Nephron (organoid): ENCODE measurements around the gene USPL1.

Experiments
- H3K27ac Mint-ChIP-seq, 3 experiments: 2 replicates each; pipeline ENCODE4 v1.8.0; 2020; ENCODE audit warnings: mixed read lengths in 3 of 3, mild to moderate bottlenecking in 2 of 3, moderate library complexity in 1 of 3
- H3K27me3 Mint-ChIP-seq: 2 replicates; pipeline ENCODE4 v1.8.0; 2021; ENCODE audit warnings: low read depth, mild to moderate bottlenecking, moderate library complexity, mixed read lengths
- H3K36me3 Mint-ChIP-seq: 2 replicates; pipeline ENCODE4 v1.8.0; 2020; ENCODE audit warnings: low read depth, mixed read lengths
- H3K4me1 Mint-ChIP-seq: 2 replicates; pipeline ENCODE4 v1.8.0; 2020; ENCODE audit warnings: mixed read lengths
- H3K4me3 Mint-ChIP-seq, 3 experiments: 2 replicates each; pipeline ENCODE4 v1.8.0; 2020; ENCODE audit warnings: mild to moderate bottlenecking in 3 of 3, mixed read lengths in 3 of 3, moderate library complexity in 2 of 3
- H3K9me3 Mint-ChIP-seq: 2 replicates; pipeline ENCODE4 v1.8.0; 2020; ENCODE audit warnings: mixed read lengths
- TF ChIP-seq, protein P1 (sequence below), 3 experiments: fragments of 200-600 bp; sonication (generic); IDR thresholded peaks; one replicate each; pipeline ENCODE4 v1.5.0; 2021; ENCODE audit warnings: antibody characterized with exemption in 3 of 3; ENCODE audit not compliant: unreplicated experiment in 3 of 3

The USPL1 gene

DNA sequence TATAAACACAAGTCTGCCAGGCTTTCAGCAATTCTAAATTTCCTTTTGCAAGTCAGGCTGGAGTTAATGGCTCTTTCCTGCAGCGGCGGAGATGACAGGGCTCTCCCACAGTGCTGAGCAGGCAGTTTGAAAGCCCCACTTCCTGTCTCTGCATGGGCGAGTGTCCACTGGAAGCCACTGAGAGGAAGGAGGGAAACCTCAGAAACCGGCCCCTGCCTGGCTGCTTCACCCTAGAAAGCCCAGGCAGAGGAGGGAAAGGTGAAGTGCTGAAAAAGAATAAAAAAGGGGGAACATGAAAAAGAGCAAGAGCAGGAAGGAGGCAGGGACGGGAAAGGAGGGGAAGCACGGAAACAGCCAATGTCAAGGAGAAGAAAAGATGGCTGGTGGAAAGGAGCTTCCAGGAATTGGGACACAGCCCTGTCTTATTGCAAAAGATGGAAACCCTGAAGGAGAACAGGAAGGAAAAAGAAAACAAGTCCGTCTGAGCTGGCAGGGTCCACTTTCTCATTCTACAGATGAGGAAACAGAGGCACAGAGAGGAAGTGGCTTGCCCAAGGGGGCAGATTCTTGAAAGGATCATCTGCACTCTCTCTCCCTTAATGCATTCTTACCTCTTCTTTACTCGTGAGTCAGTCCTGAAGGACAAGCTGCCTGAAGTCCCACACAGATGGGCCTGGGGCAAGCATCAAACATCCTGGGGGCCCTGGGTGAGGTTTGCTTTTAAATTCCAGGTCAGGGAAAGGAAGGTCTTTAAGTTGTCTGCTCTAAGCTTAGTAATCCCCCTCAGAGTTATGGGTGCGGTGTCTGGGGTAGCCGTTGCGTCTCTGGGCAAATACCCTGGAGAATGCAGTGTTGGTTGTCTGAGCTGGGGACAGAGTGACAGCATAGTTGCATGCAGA lies 78.8 kb downstream of the USPL1 start:
- H3K27ac Mint-ChIP-seq = peak overlapping the region; percentile 90 to 94 (median 90)
- TF ChIP-seq, protein P1, sequence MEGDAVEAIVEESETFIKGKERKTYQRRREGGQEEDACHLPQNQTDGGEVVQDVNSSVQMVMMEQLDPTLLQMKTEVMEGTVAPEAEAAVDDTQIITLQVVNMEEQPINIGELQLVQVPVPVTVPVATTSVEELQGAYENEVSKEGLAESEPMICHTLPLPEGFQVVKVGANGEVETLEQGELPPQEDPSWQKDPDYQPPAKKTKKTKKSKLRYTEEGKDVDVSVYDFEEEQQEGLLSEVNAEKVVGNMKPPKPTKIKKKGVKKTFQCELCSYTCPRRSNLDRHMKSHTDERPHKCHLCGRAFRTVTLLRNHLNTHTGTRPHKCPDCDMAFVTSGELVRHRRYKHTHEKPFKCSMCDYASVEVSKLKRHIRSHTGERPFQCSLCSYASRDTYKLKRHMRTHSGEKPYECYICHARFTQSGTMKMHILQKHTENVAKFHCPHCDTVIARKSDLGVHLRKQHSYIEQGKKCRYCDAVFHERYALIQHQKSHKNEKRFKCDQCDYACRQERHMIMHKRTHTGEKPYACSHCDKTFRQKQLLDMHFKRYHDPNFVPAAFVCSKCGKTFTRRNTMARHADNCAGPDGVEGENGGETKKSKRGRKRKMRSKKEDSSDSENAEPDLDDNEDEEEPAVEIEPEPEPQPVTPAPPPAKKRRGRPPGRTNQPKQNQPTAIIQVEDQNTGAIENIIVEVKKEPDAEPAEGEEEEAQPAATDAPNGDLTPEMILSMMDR (IDR thresholded peaks at IDR 0.05; ENCODE audit: unreplicated experiment in 3 of 3) = no peak
- peaks cover 38% of the 10 kb centered on the region for H3K4me1 Mint-ChIP-seq
- H3K4me3 Mint-ChIP-seq = peak overlapping the region; percentile 16 to 60 (median 43)
- H3K36me3 Mint-ChIP-seq = no peaks in the 10 kb centered on the region
- peaks cover 12% of the 10 kb centered on the region for H3K27me3 Mint-ChIP-seq
- H3K9me3 Mint-ChIP-seq = no peaks in the 10 kb centered on the region

DNA sequence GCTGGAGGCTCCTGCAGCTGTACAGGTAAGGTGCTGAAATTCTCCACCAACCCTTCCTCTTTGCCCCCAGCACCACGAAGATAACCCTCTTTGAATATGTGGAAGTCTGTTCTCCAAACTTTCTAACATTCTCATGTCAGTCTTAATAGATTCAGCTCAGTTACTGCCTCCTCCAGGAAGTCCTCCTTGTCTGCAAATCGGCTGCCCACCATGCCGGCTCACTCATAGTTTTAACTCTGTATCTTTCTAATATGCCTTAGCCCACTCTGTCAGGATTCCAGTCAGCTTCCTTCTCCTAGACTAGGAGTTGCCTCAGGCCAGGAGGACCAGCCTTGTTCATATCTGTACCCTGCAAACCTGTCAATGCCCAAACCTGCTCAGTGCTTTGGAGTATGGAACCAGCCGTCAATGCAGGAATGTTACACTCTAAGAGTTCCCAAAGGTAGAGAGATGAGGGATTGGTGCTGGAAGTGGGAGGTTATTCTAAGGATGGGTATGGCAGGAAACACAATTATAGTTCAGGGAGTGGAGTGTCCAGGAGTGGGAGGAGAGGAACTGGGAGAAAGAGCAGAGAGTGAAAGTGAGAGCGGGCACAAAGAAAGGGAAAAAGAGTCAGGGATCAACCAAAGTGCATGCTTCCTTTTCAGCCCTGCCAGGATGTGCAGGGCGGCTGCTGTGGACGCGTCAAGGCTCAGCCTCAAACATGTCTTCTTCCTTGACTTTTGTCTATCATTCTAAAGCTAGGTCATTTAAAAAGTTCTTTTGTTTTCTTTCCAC lies 79.6 kb downstream of the USPL1 start:
- Mint-ChIP-seq H3K36me3 (no peaks in the 10 kb centered on the region), H3K4me3 (peak overlapping the region in 1 of 3 experiments; percentile 2), H3K27ac (peak overlapping the region; percentile 65 to 94 (median 90)), H3K27me3 (peaks cover 12% of the 10 kb centered on the region), H3K4me1 (peaks cover 38% of the 10 kb centered on the region), H3K9me3 (no peaks in the 10 kb centered on the region)
- TF ChIP-seq, protein P1 (IDR thresholded peaks at IDR 0.05; ENCODE audit: unreplicated experiment in 3 of 3) = no peak

DNA sequence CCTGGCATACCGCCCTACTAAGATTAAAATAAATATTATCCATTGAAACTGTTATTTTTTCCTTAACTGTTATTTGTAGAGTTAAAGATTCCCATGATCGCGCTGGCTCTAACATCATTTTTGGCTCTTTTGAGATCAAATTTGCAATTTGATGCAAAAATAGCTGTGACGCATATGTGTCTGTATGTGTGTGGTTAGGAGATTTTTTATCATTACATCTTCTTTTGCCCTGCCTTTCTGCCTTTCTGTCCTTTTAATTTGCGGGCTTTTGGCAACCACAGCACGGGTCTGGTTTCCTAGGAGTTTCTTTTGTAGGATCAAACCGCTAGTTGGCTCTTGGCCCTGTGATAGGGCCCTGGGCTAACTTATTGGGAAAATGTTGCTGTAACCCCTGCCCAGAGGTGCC lies 80.3 kb downstream of the USPL1 start:
- Mint-ChIP-seq H3K27me3 (peaks cover 12% of the 10 kb centered on the region), H3K4me1 (peaks cover 40% of the 10 kb centered on the region), H3K9me3 (no peaks in the 10 kb centered on the region), H3K4me3 (peak overlapping the region in 1 of 3 experiments; percentile 4), H3K36me3 (no peaks in the 10 kb centered on the region), H3K27ac (peak overlapping the region; percentile 65 to 94 (median 90))
- TF ChIP-seq, protein P1 (IDR thresholded peaks at IDR 0.05; ENCODE audit: unreplicated experiment in 3 of 3) = no peak

DNA sequence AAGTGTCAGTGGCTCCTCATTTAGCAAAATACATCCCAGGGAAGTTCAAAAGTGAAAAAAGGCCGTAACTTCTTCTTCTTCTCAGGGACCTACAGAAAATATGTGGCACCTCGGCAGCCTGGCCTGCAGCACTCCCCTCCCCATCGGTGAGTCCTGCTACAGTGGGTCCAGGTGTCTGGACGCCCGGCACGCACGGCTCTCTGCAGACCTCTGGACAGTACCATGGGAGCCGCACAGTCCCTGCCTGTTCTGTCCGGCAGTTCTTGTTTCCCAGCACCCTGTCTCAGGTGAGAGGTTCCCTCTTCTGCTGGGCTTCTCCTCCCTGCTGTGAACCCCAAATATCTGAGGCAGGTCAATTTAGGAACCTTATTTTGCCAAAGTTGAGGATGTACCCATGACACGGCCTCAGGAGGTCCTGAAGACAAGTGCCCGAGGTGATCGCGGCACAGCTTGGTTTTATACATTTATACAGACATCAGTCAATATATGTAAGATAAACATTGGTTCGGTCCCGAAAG lies 80.8 kb downstream of the USPL1 start:
- H3K4me1 Mint-ChIP-seq = peaks cover 43% of the 10 kb centered on the region
- no peaks in the 10 kb centered on the region for H3K36me3 Mint-ChIP-seq
- TF ChIP-seq, protein P1 (IDR thresholded peaks at IDR 0.05; ENCODE audit: unreplicated experiment in 3 of 3) = no peak
- peaks cover 10% of the 10 kb centered on the region for H3K27me3 Mint-ChIP-seq
- H3K27ac Mint-ChIP-seq = peak overlapping the region; percentile 65 to 94 (median 90)
- no peaks in the 10 kb centered on the region for H3K9me3 Mint-ChIP-seq
- no peak overlapping the region for H3K4me3 Mint-ChIP-seq

DNA sequence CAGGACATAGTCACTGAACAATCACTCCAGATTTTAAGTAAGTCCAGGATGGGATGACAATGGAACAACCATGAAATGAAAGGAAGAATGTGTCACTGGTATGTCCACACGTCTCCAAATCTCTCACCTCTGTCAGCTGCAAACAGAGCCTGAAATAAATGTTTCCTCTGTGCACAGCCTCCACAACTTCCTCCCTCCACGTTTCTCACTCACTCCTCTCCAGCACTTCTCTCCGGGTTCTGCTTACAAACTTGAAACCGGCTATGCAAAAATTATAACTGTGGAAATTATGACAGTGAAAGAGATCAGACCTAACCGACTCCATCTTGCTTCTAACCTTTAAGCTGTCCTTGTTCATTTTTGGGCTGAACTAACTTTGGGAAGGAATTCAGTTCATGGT lies 82.6 kb downstream of the USPL1 start:
- Mint-ChIP-seq H3K27me3 (peaks cover 4% of the 10 kb centered on the region), H3K9me3 (peaks cover 2% of the 10 kb centered on the region), H3K27ac (no peak overlapping the region), H3K36me3 (no peaks in the 10 kb centered on the region), H3K4me3 (no peak overlapping the region), H3K4me1 (peaks cover 46% of the 10 kb centered on the region)
- TF ChIP-seq, protein P1 (IDR thresholded peaks at IDR 0.05; ENCODE audit: unreplicated experiment in 3 of 3) = no peak
